ENCODE measurements around the gene GPBP1.
"Not testable (repeated sequence)": the region's sequence is repeated elsewhere in the genome, so short reads cannot be mapped to it uniquely, and the experiment has no call there.

DNA sequence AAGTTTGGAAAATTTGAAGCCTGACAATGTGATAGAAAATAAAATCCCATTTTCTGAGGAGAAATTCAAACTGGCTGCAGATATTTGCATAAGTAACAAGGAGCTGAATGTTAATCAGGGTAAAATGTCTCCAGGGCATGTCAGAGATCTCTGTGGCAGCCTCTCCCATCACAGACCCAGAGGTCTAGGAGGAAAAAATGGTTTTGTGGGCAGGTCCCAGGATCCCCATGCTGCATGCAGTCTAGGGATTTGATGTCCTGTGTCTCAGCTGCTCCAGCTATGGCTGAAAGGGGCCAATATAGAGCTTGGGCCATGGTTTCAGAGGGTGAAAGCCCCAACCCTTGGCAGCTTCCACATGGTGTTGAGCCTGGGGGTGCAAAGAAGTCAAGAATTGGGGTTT is 135.2 kb downstream of the GPBP1 start:
- TF ChIP-seq, protein P1, sequence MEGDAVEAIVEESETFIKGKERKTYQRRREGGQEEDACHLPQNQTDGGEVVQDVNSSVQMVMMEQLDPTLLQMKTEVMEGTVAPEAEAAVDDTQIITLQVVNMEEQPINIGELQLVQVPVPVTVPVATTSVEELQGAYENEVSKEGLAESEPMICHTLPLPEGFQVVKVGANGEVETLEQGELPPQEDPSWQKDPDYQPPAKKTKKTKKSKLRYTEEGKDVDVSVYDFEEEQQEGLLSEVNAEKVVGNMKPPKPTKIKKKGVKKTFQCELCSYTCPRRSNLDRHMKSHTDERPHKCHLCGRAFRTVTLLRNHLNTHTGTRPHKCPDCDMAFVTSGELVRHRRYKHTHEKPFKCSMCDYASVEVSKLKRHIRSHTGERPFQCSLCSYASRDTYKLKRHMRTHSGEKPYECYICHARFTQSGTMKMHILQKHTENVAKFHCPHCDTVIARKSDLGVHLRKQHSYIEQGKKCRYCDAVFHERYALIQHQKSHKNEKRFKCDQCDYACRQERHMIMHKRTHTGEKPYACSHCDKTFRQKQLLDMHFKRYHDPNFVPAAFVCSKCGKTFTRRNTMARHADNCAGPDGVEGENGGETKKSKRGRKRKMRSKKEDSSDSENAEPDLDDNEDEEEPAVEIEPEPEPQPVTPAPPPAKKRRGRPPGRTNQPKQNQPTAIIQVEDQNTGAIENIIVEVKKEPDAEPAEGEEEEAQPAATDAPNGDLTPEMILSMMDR (conservative IDR thresholded peaks at IDR 0.05; ENCODE audit: low read length), result not testable (repeated sequence)
- TF ChIP-seq EZH2phosphoT487 (IDR thresholded peaks at IDR 0.05; ENCODE audit: borderline replicate concordance, low read depth, low read length), result not testable (repeated sequence)
